GM13976 (cell line): ENCODE measurements around the gene SKAP1.

Source experiments
- DNase-seq: peaks from one replicate; pipeline ENCODE4 v3.0.0; 2012; ENCODE audit warnings: low spot score
- in situ Hi-C: fragments of 300-500 bp; cut with MboI; formaldehyde crosslinking; loops from one replicate; pipeline ENCODE4 v1.12.0; 2022; ENCODE audit warnings: low sequenced_read_pairs, mixed read lengths, inconsistent platforms; ENCODE audit not compliant: unreplicated experiment
- TF ChIP-seq, protein P1 (sequence below): IDR thresholded peaks from 2 replicates; pipeline ENCODE4 v1.5.1; 2012; ENCODE audit warnings: borderline replicate concordance, mild to moderate bottlenecking; ENCODE audit not compliant: insufficient read depth; ENCODE audit errors: extremely low read depth, missing control alignments, control extremely low read depth

The SKAP1 gene

DNA sequence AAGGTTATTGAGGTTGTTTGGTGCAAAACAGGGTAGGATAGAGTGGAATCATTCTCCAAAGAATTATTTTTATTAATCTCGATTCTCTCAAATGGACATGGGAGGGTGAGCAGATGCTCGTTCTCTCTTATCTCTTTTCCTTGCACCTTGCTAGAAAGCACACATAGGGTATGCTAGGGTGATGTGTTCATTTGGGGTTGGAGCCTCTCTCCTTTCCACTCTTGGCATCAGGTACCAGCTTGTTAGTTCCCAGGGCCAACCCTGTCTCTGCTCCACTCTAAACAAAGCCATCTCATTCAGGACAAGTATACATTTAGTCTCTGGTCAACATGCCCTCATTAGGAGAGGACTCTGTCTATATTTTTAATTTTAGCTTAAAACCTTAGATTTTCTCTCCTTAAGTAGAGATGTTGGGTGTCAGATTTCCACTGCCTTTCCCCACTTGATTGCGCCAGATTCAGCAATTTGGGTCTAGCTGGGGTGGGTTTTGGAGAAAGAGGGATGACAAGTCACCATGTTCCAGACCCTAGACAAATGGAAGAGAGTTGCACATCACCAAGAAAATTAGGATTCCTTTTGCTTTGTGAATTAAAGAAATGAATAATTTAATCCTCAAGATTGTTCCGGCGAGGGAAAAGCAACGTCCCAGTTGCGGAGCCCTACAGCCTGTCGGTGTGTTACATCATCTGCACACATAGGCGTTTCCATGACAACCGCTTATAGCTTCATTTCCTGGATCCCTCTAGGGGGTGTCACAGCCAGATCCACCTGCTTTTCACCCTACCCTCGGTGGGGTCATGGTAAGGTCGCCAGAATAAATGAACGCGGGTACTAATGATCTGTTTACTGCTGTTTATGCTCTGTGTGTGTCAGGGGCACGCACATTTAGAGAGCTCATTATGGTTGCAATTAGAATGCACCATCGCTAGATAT lies 280.9 kb downstream of the SKAP1 start:
- TF ChIP-seq, protein P1, sequence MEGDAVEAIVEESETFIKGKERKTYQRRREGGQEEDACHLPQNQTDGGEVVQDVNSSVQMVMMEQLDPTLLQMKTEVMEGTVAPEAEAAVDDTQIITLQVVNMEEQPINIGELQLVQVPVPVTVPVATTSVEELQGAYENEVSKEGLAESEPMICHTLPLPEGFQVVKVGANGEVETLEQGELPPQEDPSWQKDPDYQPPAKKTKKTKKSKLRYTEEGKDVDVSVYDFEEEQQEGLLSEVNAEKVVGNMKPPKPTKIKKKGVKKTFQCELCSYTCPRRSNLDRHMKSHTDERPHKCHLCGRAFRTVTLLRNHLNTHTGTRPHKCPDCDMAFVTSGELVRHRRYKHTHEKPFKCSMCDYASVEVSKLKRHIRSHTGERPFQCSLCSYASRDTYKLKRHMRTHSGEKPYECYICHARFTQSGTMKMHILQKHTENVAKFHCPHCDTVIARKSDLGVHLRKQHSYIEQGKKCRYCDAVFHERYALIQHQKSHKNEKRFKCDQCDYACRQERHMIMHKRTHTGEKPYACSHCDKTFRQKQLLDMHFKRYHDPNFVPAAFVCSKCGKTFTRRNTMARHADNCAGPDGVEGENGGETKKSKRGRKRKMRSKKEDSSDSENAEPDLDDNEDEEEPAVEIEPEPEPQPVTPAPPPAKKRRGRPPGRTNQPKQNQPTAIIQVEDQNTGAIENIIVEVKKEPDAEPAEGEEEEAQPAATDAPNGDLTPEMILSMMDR = no peak
- DNase-seq = no peak

DNA sequence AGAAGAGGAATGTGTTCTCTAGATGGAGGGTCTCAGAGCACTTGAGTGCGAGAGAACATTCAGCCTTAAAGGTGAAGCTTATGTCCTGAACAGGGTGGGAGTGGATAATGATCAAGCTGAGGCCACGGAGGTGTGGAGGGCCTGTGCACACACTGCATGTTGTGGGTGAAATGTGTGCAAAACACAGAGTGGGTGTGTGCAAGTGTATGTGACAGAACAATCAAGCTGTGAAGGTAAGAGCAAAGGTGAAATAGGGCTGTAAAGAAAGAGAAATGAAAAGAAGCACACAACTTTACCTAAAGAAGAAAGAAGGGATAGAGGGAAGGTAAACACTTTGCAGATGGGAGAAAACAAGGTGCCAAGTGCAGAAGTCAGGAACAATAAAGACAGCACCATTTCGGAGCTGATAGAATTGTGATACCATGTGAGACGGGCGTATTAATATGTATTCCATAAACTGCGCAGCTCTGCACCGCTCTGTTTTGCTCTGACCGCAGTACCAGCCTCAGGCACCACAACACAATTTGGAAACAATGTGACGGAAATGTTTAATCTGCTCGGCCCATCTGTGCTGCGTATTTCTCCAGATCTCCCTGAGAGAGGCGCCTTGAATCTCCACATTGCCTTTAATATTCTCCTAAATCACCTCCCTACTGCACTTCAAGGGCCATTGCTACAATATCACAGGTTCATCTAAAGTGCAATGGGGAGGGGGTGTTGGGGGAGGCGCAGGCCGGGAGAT lies 281.8 kb downstream of the SKAP1 start:
- in situ Hi-C loops = no loop called here
- DNase-seq = no peak
- TF ChIP-seq, protein P1 = no peak

More for the DNA sequence above, 280.9 kb downstream of the SKAP1 start:
- in situ Hi-C loops = no loop called here

DNA sequence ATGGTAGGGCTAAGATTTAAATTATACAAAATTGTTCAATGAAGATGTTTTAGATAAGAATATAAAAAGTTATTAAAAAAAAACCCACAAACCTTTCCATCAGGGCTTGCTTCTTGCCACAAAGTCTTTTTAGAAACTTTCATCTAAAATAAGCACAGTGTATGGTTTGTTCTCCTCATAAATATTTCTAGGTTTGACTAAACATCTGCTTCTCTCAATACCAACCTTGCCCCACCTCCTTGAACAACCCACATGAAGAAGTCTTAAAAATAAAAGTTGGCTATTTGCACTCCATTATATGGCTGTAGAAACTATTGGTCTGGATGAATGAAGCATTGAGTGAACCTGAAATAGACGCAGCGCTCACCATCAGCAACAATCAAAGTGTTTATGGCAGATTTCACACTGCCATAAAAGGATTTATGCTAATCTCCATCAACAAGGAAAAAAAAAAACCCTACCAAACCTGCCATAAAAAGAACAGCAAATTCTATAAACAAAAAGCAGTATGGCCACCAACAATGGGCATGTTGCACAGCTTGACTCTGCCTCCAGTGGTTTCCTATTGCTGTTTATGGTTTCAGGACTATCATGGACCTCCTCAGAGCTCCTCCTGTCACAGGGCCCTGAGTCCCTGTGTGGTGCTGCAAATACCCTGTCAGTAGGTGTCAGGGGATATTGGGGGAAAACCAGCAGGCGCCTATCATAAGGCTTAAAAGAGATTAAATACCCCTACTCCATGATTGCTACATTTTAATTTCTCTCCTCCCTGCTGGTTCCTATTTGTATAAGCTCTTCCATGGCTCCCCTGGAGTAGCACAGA lies 284.8 kb downstream of the SKAP1 start:
- TF ChIP-seq, protein P1 = no peak
- in situ Hi-C loops = no loop called here
- no peak for DNase-seq

DNA sequence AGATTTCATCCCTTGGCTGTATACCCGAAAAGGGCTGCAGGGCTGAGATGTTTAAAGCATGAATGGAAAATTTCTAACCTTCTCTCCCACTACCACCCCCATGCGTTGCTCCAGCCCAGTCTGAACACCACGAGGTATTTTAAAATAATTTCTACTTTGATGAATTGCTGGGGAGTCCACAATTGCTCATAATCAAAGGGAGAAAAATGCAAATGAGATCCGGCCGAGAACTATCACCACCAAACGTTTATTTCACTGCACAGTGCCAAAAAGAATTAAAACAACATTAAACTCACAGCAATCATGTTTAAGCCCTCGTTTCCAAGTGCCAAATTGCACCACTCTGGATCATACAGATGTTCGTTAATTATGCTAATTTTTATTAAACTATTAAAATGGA lies 285.8 kb downstream of the SKAP1 start:
- TF ChIP-seq, protein P1 = no peak
- in situ Hi-C loops = no loop called here
- no peak for DNase-seq

DNA sequence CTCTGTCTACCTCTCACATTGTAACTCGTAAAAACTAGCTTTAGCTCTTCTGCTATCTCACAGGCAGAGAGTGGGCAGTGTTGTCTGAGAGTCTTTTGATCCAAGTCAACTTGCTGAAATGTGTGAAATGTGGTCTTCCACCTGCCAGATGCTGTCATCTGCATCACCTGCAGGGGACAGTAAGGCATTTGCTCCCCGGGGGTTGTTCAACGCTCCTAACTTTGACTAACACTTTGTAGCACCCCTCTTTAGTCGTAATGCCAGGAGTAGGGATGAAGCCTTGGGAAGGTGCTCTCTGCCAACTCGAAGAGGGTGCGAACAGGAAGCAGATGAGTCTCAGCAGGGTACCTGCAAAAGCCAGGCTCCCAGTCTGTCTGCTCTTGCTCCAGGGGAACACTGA lies 286.4 kb downstream of the SKAP1 start:
- TF ChIP-seq, protein P1 = peak; percentile 27
- in situ Hi-C loops = no loop called here
- DNase-seq = peak; percentile 38

DNA sequence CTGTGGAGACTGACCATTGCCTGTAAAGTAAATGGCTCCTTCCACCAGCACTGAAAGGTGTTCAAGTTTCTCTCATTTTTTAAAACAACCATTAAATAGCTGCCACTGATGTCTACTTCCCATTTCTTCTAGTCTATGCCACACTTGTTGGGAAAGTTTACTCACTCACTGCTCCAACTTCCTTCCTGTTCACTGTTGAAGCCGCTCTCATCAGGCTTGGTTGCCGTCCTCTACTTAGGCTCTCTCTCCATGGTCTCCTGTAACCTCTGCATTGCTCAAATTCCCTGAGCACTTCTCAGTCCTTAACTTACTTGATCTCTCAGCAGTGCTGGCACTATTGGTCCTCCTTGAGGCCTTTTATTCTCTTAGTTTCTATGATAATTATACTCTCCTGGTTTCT lies 290.1 kb downstream of the SKAP1 start:
- DNase-seq = no peak
- in situ Hi-C loops = no loop called here
- TF ChIP-seq, protein P1 = no peak
